ENCODE data around the gene NOS3. TPM values are rescaled to one million over a fixed set of nuclear protein-coding genes. Genes with fewer than 3 reads are reported as not detected.

Gene NOS3
- total RNA-seq, 1 donor from 2014 or later: 185 TPM

DNA sequence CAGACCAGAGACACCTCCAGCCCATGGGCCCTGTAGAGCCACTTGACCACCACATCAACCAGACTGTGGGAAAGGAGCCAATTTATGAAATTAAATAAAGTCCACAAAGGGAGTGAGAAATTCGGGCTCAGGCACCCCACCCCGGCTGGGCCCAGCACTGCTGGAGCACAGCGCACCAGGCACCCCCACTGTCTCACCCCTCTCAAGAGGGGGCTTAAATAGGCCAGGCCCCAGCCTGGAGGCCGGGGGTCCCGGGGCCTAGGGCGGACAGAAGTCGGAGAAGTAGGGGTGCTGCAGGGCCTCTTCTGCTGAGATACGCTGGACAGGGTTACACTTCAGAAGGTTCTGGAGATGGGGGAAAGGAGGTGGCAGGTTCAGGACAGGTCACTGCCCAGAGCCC, 62.9 kb downstream of the NOS3 start:
- Histone ChIP-seq H3K4me3 (no peak overlapping the region), H3K27ac (no peak overlapping the region), H3K9me3 (no peaks in the 10 kb centered on the region), H3K36me3 (no peaks in the 10 kb centered on the region), H3K4me1 (peaks cover 7 to 20% of the 10 kb centered on the region in 2 donors), H3K27me3 (no peaks in the 10 kb centered on the region)
- no peak for DNase-seq (ENCODE audit: low spot score in 2 of 2)
- intact Hi-C loops (cut with DNase I): no loop called here
- TF ChIP-seq, protein P1, sequence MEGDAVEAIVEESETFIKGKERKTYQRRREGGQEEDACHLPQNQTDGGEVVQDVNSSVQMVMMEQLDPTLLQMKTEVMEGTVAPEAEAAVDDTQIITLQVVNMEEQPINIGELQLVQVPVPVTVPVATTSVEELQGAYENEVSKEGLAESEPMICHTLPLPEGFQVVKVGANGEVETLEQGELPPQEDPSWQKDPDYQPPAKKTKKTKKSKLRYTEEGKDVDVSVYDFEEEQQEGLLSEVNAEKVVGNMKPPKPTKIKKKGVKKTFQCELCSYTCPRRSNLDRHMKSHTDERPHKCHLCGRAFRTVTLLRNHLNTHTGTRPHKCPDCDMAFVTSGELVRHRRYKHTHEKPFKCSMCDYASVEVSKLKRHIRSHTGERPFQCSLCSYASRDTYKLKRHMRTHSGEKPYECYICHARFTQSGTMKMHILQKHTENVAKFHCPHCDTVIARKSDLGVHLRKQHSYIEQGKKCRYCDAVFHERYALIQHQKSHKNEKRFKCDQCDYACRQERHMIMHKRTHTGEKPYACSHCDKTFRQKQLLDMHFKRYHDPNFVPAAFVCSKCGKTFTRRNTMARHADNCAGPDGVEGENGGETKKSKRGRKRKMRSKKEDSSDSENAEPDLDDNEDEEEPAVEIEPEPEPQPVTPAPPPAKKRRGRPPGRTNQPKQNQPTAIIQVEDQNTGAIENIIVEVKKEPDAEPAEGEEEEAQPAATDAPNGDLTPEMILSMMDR (IDR thresholded peaks at IDR 0.05): no peak

DNA sequence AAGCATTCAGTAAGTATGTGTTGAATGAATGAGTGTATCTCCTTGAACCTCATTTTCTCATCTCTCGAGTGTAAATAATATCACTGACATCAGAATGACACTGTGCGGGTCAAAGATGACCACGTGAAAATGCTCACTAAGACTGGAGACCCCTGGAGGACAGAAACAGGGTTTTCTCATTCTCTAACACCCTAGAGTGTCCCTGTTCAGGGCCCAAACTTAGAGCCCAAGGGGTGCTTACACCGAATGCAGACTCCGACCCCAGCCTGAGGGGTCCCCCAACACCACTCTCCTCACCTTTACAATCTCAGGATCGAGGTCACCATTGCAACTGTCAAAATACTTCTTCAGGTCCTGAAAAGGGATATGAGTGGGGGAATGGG, 65.5 kb downstream of the NOS3 start:
- Histone ChIP-seq H3K27me3 (no peaks in the 10 kb centered on the region), H3K4me1 (peaks cover 13 to 29% of the 10 kb centered on the region in 2 donors), H3K27ac (no peak overlapping the region), H3K4me3 (no peak overlapping the region), H3K36me3 (no peaks in the 10 kb centered on the region), H3K9me3 (no peaks in the 10 kb centered on the region)
- DNase-seq (ENCODE audit: low spot score in 2 of 2): no peak
- TF ChIP-seq, protein P1 (IDR thresholded peaks at IDR 0.05): no peak
- intact Hi-C loops (cut with DNase I): loop anchor here (2.0 kb wide), 1 partner anchor 17 kb away; no protein-coding TSS in a partner anchor

DNA sequence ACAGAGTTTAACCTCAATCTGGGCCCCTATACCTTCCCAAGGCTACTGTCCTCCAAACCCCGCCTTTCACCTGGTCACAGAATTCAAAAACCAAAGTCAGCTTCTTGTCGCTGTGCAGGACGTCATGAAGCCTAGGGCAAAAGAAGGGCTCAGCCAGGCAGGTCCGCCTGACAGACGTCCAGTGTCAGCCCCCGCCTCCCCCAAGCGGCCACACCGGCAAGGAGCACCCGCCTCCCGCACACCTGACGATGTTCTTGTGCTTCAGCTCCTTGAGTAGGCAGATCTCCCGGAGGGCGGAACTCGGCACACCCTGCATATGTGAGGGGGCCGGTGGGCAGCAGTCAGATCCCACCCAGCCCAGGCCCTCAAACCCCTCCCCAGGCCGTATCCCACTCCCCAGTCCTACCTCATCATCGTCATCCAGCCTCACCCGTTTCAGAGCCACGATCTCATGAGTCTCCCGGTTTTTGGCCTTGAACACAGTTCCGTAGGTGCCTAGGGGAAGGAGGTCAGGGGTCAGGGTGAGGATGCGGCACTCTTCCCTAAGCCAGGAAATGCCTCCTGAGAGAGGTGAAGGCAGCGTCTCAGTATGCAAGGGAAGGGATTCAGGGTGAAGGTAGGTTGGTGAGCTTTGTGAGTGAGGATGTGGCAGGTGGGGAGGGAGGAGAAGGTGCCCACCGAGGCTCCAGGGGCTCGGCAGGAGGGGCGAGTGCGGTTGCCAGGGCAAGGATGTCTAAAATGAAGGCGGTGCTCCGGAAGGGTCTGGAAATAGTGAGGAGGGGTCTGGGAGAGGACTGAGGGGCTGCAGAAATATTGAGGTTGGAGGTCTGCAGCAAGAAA, 66.1 kb downstream of the NOS3 start:
- no peaks in the 10 kb centered on the region for H3K9me3 ChIP-seq
- peak overlapping the region; percentile 52 to 92 for H3K4me3 ChIP-seq
- H3K27ac ChIP-seq: no peak overlapping the region
- no peaks in the 10 kb centered on the region for H3K27me3 ChIP-seq
- intact Hi-C loops (cut with DNase I): loop anchor here (2.0 kb wide), 1 partner anchor 18 kb away; no protein-coding TSS in a partner anchor
- DNase-seq (ENCODE audit: low spot score in 2 of 2): no peak
- H3K4me1 ChIP-seq: peaks cover 14 to 31% of the 10 kb centered on the region in 2 donors
- TF ChIP-seq, protein P1 (IDR thresholded peaks at IDR 0.05): no peak
- no peaks in the 10 kb centered on the region for H3K36me3 ChIP-seq

DNA sequence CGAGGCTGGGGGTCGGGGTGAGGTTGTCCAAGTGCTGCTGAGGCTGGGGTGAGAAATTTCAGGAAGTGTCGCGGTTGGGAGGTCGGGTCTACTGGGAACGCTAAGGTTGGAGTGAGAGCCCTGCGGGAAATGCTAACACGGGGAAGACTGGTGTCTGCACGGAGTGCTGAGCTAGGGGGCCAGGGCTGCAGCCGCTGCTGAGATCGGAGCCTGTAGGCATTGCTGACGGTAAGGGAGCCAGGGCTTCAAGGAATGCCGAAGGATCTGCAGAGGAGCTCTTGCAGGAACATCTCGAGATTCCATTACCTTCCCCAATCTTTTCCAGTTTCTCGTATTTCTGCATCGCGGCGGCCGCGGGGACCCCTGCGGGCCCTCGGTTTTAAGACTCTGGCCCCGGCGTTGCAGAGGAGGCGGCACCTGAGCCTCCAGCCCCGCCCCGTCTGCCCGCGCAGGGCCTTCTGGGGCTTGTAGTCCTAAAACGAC, 66.7 kb downstream of the NOS3 start, which contains the start of gene CDK5:
TSS of gene CDK5 (minus strand) at position 392 of the 483 bp plus-strand sequence. CDS start at position 343, 49 bp downstream.
- Histone ChIP-seq H3K36me3 (no peaks in the 10 kb centered on the region), H3K4me3 (peak within 1 kb of the TSS; percentile 92 to 95), H3K27me3 (no peaks in the 10 kb centered on the region), H3K9me3 (no peaks in the 10 kb centered on the region), H3K27ac (peak within 1 kb of the TSS; percentile 85 to 95), H3K4me1 (peaks cover 21 to 38% of the 10 kb centered on the region in 2 donors)
- no peak for DNase-seq (ENCODE audit: low spot score in 2 of 2)
- intact Hi-C loops (cut with DNase I): loop anchor here (2.0 kb wide), 1 partner anchor 19 kb away; no protein-coding TSS in a partner anchor
- TF ChIP-seq, protein P1 (IDR thresholded peaks at IDR 0.05): no peak

DNA sequence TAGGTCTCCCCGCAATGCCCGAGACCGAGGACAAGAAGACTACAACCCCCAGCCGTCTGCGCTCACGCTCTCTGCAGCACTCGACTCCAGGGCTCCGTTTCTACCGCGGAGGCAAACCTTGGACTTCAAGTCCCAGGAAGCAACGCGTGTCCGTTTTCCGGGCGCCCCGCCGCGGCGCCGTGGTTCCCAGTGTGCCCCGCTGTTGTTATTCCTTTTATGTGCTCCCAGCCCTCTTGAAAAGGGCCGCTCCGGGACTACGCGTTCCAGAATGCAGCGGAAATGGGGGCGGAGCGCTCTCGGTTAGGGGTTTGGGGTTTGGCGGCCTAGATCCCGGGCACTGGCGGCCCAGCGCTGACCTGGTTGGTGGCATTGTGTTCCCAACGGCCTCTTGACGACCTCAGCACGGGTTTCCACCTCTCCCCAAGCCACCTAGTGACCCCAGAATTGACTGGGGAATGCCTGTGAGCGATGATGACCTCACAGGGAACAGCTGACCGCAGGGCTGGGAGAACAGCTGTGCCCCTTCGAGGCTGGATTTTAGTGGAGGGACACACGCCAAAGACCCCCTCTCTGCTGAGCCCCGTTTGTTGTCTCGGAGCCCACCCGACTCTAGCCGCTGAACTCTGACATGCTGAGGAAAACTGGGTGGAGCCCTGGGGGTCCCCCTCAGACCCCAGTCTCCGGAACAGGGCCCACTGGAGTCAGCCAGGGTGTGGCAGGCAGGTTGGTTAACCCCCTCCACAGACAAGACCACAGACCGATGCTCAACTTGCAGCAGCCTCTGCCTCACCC, 67.4 kb downstream of the NOS3 start:
- intact Hi-C loops (cut with DNase I): loop anchor here (1.0 to 2.0 kb wide), 2 partner anchors 19 to 30 kb away; partner anchors contain the start of gene ABCB8
- peaks cover 21 to 44% of the 10 kb centered on the region in 2 donors for H3K4me1 ChIP-seq
- H3K9me3 ChIP-seq: no peaks in the 10 kb centered on the region

More for the DNA sequence above, 67.4 kb downstream of the NOS3 start:
- H3K4me3 ChIP-seq: peak overlapping the region; percentile 92 to 95
- H3K27ac ChIP-seq: peak overlapping the region; percentile 85 to 95
- peak; percentile 98 to 100 for DNase-seq (ENCODE audit: low spot score in 2 of 2)
- TF ChIP-seq, protein P1 (IDR thresholded peaks at IDR 0.05): no peak
- H3K36me3 ChIP-seq: no peaks in the 10 kb centered on the region
- no peaks in the 10 kb centered on the region for H3K27me3 ChIP-seq

All from ascending aorta (tissue), 2 donors.